GM18873 (cell line): ENCODE measurements around the gene AQP12B.

Experiments
- ATAC-seq: cut with Tn5 transposase; IDR thresholded peaks from one replicate; pipeline ENCODE4 v1.9.1; 2021; ENCODE audit warnings: mild to moderate bottlenecking, moderate library complexity, moderate number of reproducible peaks; ENCODE audit not compliant: unreplicated experiment, low FRiP score

The AQP12B gene

DNA sequence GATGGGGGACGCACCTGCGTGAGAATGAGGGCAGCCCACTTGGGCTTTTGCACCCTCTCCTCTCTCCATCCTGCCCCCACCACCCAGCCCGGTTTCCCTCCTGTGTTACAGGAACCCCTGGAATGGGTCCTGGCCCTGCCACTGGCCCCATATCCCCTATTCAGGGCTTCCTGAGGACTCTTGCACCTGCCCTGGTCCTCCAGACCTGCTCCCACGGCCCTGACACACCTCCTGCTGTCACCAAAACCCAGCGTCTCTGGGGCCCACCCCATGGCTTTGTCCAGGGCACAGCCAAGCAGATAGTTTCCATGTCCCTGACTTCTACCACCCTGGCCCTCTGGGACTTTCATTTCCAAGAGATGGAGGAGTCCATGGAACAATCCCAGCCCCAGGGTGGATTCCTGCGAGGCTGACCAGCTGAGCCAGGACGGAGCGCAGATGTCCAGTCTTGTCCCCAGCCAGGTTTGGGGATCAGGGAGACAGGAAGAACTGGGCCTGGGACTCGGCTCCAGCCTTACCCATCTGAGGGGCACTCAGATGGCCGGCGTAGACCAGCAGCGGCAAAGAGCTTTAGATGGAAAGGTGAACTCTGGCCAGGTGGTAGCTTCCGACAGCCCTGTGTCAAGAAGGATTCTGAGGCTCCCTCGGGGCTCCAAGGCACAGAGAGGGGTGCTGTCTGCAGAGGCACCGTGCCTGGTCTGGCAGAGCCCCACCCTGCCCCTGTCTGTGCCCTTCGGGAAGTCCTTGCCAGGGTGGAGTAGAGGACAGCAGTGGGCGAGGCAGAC, 45.4 kb downstream of the AQP12B start:
- no peak for ATAC-seq

DNA sequence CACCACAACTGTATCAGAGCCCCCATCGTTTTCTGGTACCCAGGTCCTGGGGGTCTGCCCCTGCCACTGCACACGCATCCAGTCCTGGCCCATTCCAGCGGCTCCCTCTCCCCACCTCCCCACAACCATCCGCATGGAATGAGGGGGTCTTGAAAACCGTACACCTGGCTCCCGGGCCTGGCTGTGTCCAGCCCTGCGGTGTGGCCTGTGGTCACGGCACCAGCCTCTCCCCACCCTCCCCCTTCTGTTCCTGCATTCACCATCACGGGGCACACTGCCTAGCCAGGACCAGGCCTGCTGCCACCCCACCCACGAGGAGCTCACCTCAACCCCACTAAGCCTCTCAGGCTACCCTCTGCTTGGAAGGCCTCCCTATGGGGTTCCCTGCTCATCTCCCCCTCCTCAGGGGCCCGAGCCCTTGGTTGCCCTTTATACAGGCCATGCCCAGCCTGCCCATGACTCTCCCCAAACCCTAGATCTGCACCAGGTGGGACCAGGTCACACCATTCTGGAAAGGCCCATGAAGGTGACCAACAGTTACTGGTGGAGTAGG, 46.0 kb downstream of the AQP12B start:
- no peak for ATAC-seq

DNA sequence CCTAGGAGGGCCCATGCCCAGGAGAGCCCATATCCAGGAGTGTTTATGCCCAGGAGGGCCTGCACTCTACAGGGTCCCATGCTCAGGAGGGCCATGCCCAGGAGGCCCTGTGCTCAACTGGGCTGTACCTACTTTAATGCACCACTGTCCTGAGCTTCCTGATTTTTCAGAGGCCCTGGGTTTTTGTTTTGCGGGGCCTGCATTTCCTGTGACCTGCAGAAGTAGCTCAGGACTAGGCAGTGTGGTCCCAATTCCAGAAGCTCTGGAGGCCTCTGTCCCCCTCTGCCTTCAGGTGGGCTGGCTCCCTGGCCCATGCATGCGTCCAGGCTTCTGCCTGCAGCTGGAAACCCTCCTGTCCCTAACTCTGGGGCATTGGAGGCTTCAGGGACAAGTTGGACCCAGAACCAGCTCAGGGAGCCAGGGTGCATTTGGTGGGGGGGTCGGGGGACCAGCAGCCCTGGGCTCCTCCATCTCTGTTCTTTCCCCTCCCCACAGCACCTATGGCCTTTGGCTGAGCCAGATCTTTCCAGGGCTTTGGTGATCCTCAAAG, 46.6 kb downstream of the AQP12B start:
- no peak for ATAC-seq

DNA sequence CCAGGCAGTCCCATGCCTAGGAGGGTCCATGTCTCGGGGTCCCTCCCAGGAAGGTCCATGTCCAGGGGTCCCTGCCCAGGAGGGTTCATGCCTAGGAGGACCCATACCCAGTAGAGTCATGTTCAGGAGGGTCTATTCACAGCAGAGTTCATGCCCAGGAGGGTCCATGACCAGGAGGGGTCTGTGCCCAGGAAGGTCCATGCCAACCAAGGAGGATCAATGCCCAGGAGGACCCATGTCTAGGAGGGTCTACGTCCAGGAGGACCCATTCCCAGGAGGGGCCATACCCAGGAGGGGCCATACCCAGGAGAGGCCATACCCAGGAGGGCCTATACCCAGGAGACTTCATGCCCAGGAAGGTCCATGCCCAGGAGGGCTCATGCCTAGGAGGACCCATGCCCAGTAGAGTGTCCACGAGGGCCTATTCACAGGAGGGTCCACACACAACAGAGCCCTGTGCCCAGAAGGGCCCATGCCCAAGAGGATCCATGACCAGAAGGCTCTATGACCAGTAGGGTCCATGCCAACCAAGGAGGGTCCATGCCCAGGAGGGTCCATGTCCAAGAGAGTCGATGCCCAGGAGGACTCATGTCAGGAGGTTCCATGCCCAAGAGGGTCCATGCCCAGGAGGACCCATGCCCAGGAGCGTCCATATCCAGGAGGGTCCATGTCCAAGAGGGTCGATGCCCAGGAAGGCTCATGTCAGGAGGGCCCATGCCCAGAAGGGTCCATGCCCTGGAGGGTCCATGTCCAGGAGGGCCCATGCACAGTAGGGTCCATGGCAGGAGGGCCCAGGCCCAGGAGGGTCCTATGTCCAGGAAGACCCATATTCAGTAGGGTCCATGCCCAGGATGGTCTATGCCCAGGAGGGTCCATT, 47.3 kb downstream of the AQP12B start:
- no peak for ATAC-seq

DNA sequence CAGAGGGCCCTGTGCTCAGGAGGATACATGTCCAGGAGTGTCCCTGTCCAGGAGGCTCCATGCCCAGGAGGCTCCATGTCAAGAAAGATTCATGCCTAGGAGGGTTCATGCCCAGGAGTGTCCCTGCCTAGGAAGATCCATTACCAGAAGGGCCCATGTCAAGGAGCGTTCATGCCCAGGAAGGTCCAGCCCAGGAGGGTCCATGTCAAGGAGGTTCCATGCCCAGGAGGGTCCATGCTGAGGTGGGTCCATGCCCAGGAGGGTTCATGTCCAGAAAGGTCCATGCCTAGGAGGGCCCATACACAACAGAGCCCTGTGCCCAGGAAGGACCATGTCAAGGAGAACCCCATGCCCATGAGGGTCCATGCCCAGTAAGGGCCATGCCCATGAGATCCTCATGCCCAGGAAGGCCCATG, 50.4 kb downstream of the AQP12B start:
- ATAC-seq, result no peak

DNA sequence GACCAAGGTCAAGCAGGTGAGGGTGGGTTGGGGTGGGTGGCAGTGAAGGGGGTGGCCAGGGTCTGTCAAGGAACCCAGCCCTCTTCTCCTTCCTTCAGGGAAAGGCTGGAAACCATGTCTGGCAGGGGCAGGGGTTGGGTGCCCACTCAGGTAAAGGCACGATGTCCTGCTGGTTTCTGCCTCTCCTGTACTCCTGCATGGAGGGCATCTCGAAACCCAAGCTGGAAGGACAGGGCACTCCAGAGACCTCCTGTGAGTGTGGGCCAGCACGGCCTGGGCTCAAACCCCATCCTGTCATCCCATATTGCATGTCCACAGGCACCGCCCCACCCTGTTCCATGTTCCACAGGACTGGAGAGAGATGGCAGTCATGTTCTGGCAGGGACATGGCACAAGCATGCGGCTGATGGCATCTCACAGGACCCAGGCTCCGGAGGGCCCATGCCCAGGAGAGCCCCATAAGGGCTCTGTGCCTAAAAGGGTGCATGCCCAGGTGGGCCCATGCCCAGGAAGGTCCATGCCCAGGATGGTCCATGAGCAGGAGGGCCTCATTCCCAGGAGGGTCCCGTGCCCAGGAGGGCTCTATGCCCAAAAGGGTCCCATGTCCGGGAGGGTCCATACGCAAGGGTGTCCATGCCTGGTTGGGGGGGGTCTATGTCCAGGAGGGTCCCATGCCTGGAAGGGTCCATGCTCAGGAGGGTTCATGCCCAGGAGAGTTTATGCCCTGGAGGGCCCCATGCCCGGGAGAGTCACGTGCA, 51.0 kb downstream of the AQP12B start:
- no peak for ATAC-seq

DNA sequence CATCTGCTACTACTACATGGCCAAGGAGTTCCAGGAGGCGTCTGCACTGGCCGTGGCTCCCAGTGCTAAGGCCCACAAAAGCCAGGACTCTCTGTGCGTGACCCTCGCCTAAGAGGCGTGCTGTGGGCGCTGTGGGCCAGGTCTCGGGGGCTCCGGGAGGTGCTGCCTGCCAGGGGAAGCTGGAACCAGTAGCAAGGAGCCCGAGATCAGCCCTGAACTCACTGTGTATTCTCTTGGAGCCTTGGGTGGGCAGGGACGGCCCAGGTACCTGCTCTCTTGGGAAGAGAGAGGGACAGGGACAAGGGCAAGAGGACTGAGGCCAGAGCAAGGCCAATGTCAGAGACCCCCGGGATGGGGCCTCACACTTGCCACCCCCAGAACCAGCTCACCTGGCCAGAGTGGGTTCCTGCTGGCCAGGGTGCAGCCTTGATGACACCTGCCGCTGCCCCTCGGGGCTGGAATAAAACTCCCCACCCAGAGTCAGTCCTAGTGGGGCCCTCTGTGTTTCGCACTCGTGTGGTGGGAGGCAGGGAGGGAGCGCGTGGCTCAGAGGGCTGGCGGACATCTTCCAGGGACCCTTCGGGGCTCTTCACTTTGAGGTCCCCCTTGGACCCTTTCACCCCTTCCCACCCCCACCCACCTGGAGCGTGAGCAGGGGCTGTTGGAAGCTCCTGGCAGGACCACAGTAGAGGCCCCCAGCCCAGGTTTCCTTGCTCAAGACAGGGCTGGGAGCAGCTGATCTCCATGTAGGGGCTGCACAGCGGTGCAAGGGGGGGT, 51.7 kb downstream of the AQP12B start:
- ATAC-seq, result no peak

DNA sequence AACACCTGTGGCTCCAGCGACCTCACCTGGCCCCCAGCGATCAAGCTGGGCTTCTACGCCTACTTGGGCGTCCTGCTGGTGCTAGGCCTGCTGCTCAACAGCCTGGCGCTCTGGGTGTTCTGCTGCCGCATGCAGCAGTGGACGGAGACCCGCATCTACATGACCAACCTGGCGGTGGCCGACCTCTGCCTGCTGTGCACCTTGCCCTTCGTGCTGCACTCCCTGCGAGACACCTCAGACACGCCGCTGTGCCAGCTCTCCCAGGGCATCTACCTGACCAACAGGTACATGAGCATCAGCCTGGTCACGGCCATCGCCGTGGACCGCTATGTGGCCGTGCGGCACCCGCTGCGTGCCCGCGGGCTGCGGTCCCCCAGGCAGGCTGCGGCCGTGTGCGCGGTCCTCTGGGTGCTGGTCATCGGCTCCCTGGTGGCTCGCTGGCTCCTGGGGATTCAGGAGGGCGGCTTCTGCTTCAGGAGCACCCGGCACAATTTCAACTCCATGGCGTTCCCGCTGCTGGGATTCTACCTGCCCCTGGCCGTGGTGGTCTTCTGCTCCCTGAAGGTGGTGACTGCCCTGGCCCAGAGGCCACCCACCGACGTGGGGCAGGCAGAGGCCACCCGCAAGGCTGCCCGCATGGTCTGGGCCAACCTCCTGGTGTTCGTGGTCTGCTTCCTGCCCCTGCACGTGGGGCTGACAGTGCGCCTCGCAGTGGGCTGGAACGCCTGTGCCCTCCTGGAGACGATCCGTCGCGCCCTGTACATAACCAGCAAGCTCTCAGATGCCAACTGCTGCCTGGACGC, 52.5 kb downstream of the AQP12B start:
- ATAC-seq, result no peak

DNA sequence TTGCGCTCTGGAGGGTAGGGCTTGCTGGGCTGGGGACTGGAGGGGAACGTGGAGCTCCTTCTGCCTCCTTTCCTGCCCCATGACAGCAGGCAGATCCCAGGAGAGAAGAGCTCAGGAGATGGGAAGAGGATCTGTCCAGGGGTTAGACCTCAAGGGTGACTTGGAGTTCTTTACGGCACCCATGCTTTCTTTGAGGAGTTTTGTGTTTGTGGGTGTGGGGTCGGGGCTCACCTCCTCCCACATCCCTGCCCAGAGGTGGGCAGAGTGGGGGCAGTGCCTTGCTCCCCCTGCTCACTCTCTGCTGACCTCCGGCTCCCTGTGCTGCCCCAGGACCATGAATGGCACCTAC, 53.1 kb downstream of the AQP12B start:
- ATAC-seq, result no peak

DNA sequence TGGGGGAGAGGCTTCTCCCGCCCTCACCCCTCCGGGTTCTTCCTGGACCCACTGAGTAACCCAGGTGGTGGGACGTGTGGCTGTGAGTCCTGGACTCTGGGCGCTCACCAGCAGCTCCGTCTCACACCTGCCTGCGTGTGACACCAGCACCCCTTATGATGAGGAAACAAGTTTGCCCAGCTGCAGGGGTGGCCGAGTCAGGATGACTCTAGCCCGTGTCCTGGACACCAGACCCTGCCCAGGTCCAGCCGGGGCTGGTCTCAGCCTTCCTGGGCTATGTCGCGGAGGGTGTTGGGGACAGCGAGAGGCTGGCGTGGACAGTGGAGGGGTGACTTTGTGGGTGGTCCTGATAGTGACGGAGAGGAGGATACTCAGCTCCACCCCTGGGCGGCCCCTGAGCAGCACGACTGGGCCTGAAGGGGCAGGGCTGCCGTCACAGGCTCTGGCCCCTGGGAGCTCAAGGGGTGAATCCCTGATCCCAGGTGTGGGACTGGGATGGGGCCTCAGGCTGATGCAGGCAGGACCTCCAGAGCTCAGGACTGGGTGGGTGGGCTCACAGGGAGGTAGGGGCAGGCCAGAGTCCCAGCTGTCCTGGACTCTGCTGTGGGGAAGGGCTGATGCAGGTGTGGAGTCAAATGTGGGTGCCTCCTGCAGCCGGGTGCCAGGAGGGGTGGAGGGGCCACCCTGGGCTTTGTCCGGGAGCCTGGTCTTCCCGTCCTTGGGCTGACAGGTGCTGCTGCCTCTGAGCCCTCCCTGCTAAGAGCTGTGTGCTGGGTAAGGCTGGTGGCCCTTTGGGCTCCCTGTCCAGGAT, 53.7 kb downstream of the AQP12B start:
- ATAC-seq, result no peak

DNA sequence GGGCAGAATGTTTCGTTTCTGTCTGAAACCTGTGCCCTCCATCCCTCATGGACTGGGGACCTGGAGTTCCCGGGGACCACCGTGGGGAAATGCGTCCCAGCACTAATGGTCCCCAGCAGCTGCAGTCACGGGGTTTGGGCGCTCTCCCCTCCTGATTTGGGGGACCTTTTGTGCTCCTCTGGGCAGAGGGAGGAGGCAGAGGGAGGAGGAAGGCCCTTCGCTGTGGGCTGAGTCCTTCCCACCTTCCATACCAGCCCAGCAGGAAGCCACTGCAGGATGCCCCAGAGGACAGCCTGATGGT, 54.2 kb downstream of the AQP12B start:
- no peak for ATAC-seq

DNA sequence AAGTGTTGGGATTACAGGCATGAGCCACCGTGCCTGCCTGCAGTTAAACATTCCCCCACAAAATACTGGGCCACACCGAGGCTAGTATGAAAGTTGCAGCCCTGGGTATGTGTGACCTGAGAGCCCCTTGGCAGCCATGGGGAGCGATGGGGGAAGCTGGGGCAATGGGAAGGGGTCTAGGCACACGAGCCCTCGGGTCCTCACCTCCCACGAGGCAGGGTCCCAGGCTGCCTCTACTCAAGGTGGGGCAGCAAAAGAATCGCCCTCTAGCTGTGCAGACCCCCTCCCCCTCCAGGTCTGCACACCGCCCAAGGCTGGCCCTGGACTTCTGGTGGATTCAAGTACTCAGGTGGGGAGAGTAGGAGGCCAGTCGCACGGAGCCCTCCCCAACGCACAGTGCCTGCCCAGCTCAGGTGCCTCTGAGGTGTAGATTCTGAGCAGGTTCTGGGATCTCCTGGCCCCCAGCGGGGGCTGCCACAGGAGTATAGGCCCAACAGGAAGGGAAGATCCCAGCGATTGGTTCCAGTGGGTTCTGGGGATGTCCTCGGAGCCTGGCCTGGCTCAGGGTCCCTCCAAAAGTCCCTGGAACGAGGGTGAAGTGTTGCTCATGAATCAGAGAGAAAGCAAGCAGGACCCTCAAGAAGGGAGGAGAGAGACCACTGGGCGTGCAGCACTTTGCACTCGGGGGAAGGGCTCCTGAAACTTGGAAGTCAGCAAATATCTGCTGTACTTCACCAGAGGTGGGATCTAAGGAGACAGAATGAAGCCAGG, 54.8 kb downstream of the AQP12B start:
- ATAC-seq, result no peak

DNA sequence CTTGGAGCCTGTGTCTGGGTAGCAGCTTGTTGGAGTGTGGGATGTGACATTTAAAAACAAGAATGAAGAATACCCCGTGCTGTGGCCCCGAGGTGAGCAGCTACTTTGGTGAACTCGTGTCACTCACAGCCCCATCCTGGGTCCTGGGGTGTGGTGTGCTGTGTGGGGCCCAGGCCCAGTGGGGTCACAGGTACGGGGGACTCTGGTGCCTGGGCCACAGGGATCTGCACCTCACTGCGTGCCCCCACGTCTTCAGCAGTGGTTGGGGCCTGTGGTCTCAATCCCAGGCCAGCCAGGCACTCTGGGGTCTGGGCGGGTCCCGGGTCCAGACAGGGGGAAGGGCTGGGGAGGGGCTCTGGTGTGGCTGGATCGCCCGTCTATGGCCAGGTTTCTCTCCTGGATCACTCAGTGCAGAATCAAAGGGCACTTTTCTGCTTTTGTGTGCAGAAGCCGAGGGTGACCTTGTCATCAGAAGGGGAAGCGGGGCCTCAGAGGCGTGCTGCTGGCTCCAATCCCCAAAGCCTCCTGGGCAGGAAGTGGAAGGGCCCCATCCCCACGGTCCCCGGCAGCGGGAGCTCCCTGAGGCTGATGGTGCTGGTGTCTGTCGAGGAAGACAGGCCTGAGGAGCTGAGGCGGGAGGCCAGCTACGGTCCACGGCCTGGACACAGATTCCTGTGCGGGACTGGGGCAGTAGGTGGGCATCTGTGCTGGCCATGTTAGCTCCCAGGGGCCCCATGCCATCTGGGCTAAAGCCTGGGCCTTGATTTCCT, 56.0 kb downstream of the AQP12B start:
- ATAC-seq, result no peak
